ENCODE results near the gene PTTG1IP.
"Not testable (repeated sequence)": the region's sequence is repeated elsewhere in the genome, so short reads cannot be mapped to it uniquely, and the experiment has no call there.

PTTG1IP gene

DNA sequence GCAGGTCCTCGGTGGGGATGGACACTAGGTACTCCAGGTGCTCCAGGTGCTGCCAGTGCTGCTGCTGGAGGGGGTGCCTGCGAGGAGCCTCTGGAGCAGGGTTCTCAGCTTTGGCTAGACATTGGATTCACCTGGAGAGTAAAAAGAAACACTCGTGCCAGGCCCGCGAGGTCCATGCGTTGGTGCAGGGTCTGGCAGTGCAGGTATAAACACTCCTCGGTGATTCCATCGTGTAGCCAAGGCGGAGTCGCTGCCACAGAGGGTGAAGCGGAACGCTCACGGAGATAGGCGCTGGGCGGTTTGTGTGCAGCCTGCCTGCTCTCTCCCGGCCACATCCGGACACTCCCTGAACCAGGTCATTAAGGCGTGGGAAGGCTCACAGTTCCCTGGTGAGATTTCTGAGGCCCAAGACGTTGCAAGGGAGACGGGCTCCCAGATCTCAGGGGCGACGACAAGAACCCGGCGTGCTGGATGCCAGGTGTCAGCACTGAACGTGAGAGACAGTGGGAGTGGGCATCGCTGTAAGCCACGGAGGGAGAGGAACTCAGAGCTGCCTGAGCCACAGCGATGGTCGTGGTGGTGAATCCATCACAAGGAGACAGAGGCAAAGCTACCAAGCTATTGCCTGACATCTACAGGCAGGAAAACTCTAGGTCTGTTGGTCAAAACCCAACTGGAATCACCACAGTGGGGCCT lies 38.4 kb downstream of the PTTG1IP start:
- H3K9me3 ChIP-seq (ENCODE audit: low read length), result no peaks in the 10 kb centered on the region
- H3K4me1 ChIP-seq (ENCODE audit: insufficient read depth, low read length, severe bottlenecking), result no peaks in the 10 kb centered on the region
- H3K27me3 ChIP-seq (ENCODE audit: insufficient read depth, low read length), result no peaks in the 10 kb centered on the region
- H3F3A ChIP-seq (ENCODE audit: insufficient read depth, low read length), result no peaks in the 10 kb centered on the region
- no peaks in the 10 kb centered on the region for H3K9me2 ChIP-seq (ENCODE audit: low read depth, low read length)
- no peak overlapping the region for H3K9ac ChIP-seq (ENCODE audit: low read length)
- H3K27ac ChIP-seq (ENCODE audit: low read depth, low read length, poor library complexity, severe bottlenecking), result no peak overlapping the region
- H3K4me3 ChIP-seq (ENCODE audit: low read depth, low read length, poor library complexity, severe bottlenecking), result no peak overlapping the region
- no peaks in the 10 kb centered on the region for H3K79me2 ChIP-seq (ENCODE audit: insufficient read depth, low read length)
- no peaks in the 10 kb centered on the region for H4K20me1 ChIP-seq (ENCODE audit: insufficient read depth, low read length)
- no peak overlapping the region for H2AFZ ChIP-seq (ENCODE audit: low read length)
- TF ChIP-seq, protein P1, sequence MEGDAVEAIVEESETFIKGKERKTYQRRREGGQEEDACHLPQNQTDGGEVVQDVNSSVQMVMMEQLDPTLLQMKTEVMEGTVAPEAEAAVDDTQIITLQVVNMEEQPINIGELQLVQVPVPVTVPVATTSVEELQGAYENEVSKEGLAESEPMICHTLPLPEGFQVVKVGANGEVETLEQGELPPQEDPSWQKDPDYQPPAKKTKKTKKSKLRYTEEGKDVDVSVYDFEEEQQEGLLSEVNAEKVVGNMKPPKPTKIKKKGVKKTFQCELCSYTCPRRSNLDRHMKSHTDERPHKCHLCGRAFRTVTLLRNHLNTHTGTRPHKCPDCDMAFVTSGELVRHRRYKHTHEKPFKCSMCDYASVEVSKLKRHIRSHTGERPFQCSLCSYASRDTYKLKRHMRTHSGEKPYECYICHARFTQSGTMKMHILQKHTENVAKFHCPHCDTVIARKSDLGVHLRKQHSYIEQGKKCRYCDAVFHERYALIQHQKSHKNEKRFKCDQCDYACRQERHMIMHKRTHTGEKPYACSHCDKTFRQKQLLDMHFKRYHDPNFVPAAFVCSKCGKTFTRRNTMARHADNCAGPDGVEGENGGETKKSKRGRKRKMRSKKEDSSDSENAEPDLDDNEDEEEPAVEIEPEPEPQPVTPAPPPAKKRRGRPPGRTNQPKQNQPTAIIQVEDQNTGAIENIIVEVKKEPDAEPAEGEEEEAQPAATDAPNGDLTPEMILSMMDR (IDR thresholded peaks at IDR 0.05; ENCODE audit: low read length), result no peak
- no peak for TF ChIP-seq EZH2 (IDR thresholded peaks at IDR 0.05; ENCODE audit: borderline replicate concordance, low read length)
- no peaks in the 10 kb centered on the region for H3K36me3 ChIP-seq (ENCODE audit: insufficient read depth, low read length)
- no peak overlapping the region for H3K4me2 ChIP-seq (ENCODE audit: low read length)

DNA sequence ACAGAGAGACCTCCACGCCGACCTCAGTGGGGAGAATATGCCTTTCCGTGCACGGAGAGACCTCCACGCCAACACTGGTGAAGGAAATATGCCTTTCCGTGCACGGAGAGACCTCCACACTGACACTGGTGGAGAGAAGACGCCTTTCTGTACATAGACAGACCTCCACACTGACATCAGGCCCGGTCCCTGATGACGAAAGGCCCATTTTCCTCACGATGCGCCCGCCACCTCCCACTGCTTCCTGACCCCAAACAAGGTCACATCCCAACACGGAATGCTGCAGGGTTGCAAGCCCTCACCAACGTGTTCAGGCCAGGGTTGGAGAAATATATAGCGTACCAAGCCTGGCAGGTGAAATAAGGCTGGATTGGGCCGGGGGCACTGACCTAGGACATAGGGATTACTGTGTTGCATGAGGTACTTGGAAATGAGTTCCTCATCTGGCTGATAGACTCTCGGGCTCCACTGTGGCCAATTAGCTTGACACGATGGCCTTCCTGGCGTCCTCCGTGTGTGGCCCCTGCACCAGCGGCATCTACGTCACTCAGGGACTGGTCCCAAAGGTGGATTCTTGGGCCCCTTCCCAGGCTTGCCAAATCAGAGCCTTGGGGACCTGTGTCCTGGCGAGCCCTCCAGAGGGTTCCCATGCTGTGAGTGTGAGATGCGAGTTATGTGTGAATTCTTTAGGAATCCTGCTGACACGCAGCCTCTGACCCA lies 39.1 kb downstream of the PTTG1IP start:
- H3K4me3 ChIP-seq (ENCODE audit: low read depth, low read length, poor library complexity, severe bottlenecking), result no peak overlapping the region
- TF ChIP-seq, protein P1 (IDR thresholded peaks at IDR 0.05; ENCODE audit: low read length), result no peak
- TF ChIP-seq EZH2 (IDR thresholded peaks at IDR 0.05; ENCODE audit: borderline replicate concordance, low read length), result no peak
- H3K9ac ChIP-seq (ENCODE audit: low read length), result no peak overlapping the region
- no peaks in the 10 kb centered on the region for H3K36me3 ChIP-seq (ENCODE audit: insufficient read depth, low read length)
- H3K4me1 ChIP-seq (ENCODE audit: insufficient read depth, low read length, severe bottlenecking), result no peaks in the 10 kb centered on the region
- H3K4me2 ChIP-seq (ENCODE audit: low read length), result no peak overlapping the region
- H3K79me2 ChIP-seq (ENCODE audit: insufficient read depth, low read length), result no peaks in the 10 kb centered on the region
- no peaks in the 10 kb centered on the region for H3K9me2 ChIP-seq (ENCODE audit: low read depth, low read length)
- no peaks in the 10 kb centered on the region for H3F3A ChIP-seq (ENCODE audit: insufficient read depth, low read length)
- no peak overlapping the region for H2AFZ ChIP-seq (ENCODE audit: low read length)
- no peaks in the 10 kb centered on the region for H3K9me3 ChIP-seq (ENCODE audit: low read length)
- no peaks in the 10 kb centered on the region; the same call in 1 of the 2 replicates for H3K27me3 ChIP-seq (ENCODE audit: insufficient read depth, low read length)
- no peak overlapping the region for H3K27ac ChIP-seq (ENCODE audit: low read depth, low read length, poor library complexity, severe bottlenecking)
- no peaks in the 10 kb centered on the region for H4K20me1 ChIP-seq (ENCODE audit: insufficient read depth, low read length)

DNA sequence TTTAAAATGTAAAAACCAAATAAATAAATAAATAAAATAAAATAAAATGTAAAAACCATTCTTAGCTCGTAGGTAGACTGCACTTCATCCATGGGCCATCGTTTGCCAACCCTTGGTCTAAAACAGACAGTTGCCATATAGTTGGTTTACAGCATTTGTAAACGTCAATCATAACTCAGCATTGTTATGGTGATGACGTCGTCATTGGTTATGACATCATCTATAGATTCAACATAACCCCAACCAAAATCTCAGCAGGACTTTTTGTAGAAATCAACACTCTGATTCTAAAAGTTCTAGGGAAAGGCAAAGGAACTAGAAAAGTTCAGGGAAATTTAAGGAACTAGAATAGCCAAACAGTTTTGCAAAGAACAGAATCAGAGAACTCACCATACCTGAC lies 39.8 kb downstream of the PTTG1IP start:
- Histone ChIP-seq H2AFZ (ENCODE audit: low read length) (no peak overlapping the region), H3K36me3 (ENCODE audit: insufficient read depth, low read length) (no peaks in the 10 kb centered on the region), H4K20me1 (ENCODE audit: insufficient read depth, low read length) (no peaks in the 10 kb centered on the region), H3F3A (ENCODE audit: insufficient read depth, low read length) (no peaks in the 10 kb centered on the region), H3K27me3 (ENCODE audit: insufficient read depth, low read length) (no peaks in the 10 kb centered on the region; the same call in 1 of the 2 replicates), H3K79me2 (ENCODE audit: insufficient read depth, low read length) (no peaks in the 10 kb centered on the region), H3K9me2 (ENCODE audit: low read depth, low read length) (no peaks in the 10 kb centered on the region), H3K4me2 (ENCODE audit: low read length) (no peak overlapping the region), H3K27ac (ENCODE audit: low read depth, low read length, poor library complexity, severe bottlenecking) (no peak overlapping the region), H3K9me3 (ENCODE audit: low read length) (peaks cover under 1% of the 10 kb centered on the region; the same call in 1 of the 2 replicates), H3K4me1 (ENCODE audit: insufficient read depth, low read length, severe bottlenecking) (no peaks in the 10 kb centered on the region), H3K9ac (ENCODE audit: low read length) (no peak overlapping the region), H3K4me3 (ENCODE audit: low read depth, low read length, poor library complexity, severe bottlenecking) (no peak overlapping the region)
- no peak for TF ChIP-seq EZH2 (IDR thresholded peaks at IDR 0.05; ENCODE audit: borderline replicate concordance, low read length)
- TF ChIP-seq, protein P1 (IDR thresholded peaks at IDR 0.05; ENCODE audit: low read length), result no peak

DNA sequence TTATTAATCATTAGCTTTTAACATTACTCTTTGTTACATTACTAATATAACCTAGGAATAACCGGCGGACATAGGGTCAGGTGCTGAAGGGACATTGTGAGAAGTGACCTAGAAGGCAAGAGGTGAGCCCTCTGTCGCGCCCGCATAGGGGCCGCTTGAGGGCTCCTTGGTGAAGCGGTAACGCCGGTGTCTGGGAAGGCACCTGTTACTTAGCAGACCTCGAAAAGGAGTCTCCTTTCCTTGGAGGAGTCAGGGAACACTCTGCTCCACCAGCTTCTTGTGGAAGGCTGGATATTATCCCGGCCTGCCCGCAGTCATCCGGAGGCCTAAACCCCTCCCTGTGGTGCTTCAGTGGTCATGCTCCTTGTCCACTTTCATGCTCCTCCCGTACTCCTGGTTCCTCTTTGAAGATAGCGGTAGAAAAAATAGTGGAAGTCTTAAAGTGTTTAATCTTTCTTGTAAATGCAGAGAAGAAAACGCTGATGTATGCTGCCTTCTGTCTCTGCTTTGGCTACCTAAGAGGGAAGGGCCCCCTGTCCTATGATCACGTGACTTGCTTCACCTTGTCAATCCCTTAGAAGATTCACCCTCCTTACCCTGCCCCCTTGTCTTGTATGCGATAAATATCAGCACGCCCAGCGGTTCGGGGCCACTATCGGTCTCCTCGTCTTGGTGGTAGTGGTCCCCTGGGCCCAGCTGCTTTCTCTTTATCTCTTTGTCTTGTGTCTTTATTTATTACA lies 40.8 kb downstream of the PTTG1IP start:
- not testable (repeated sequence) for H3K27ac ChIP-seq (ENCODE audit: low read depth, low read length, poor library complexity, severe bottlenecking); H4K20me1 ChIP-seq (ENCODE audit: insufficient read depth, low read length); H3K9me2 ChIP-seq (ENCODE audit: low read depth, low read length); H3K9me3 ChIP-seq (ENCODE audit: low read length); H3K9ac ChIP-seq (ENCODE audit: low read length); H3K79me2 ChIP-seq (ENCODE audit: insufficient read depth, low read length); H3K4me2 ChIP-seq (ENCODE audit: low read length); H2AFZ ChIP-seq (ENCODE audit: low read length); H3K27me3 ChIP-seq (ENCODE audit: insufficient read depth, low read length); H3K4me3 ChIP-seq (ENCODE audit: low read depth, low read length, poor library complexity, severe bottlenecking); H3K4me1 ChIP-seq (ENCODE audit: insufficient read depth, low read length, severe bottlenecking); H3K36me3 ChIP-seq (ENCODE audit: insufficient read depth, low read length); H3F3A ChIP-seq (ENCODE audit: insufficient read depth, low read length)

Data from OCI-LY1 (cell line).